Hepatocyte (in vitro differentiated cells): ENCODE data around the gene TMEM178A. TPM values are rescaled to one million over a fixed set of nuclear protein-coding genes. Genes with fewer than 3 reads are reported as not detected.

Experiments
- DNase-seq: peaks from one replicate; pipeline ENCODE4 v3.0.0-alpha.2; 2016; ENCODE audit warnings: low spot score
- H2AFZ ChIP-seq: fragments of 200-600 bp; sonication (generic); 2 replicates; pipeline ENCODE4 v1.6.0; 2016; ENCODE audit warnings: antibody characterized with exemption, mild to moderate bottlenecking
- H3K27ac ChIP-seq: fragments of 200-600 bp; sonication (generic); 2 replicates; pipeline ENCODE4 v1.5.1; 2016; ENCODE audit warnings: mild to moderate bottlenecking
- H3K27me3 ChIP-seq: fragments of 200-600 bp; sonication (generic); 2 replicates; pipeline ENCODE4 v1.6.1; 2016
- H3K36me3 ChIP-seq: fragments of 200-600 bp; sonication (generic); replicated peaks from 2 replicates; pipeline ENCODE4 v1.5.1; 2016; ENCODE audit warnings: low read depth; ENCODE audit not compliant: insufficient read depth
- H3K4me1 ChIP-seq: fragments of 200-600 bp; sonication (generic); 2 replicates; pipeline ENCODE4 v1.5.1; 2016; ENCODE audit warnings: mild to moderate bottlenecking, moderate library complexity; ENCODE audit not compliant: insufficient read depth
- H3K4me2 ChIP-seq: fragments of 200-600 bp; sonication (generic); 2 replicates; pipeline ENCODE4 v1.6.0; 2016
- H3K4me3 ChIP-seq: fragments of 200-600 bp; sonication (generic); 2 replicates; pipeline ENCODE4 v1.5.1; 2016; ENCODE audit warnings: mild to moderate bottlenecking
- H3K79me2 ChIP-seq: fragments of 200-600 bp; sonication (generic); 2 replicates; pipeline ENCODE4 v1.6.0; 2017; ENCODE audit warnings: mild to moderate bottlenecking
- H3K9me2 ChIP-seq: fragments of 200-600 bp; sonication (generic); replicated peaks from 2 replicates; pipeline ENCODE4 v1.6.0; 2017; ENCODE audit warnings: mild to moderate bottlenecking; ENCODE audit not compliant: insufficient read depth
- H3K9me3 ChIP-seq: fragments of 200-600 bp; sonication (generic); 2 replicates; pipeline ENCODE4 v1.5.1; 2016; ENCODE audit warnings: low read depth, mild to moderate bottlenecking
- H4K20me1 ChIP-seq: fragments of 200-600 bp; sonication (generic); 2 replicates; pipeline ENCODE4 v1.6.0; 2016; ENCODE audit warnings: mild to moderate bottlenecking; ENCODE audit not compliant: insufficient read depth, poor library complexity, severe bottlenecking
- EZH2 ChIP-seq: fragments of 200-600 bp; sonication (generic); IDR thresholded peaks from 2 replicates; pipeline ENCODE4 v1.6.1; 2016; ENCODE audit warnings: antibody characterized with exemption, mild to moderate bottlenecking, borderline replicate concordance
- EZH2phosphoT487 ChIP-seq: fragments of 200-600 bp; sonication (generic); IDR thresholded peaks from one replicate; pipeline ENCODE4 v1.6.1; 2018; ENCODE audit warnings: antibody characterized with exemption, mild to moderate bottlenecking, low read depth, moderate library complexity; ENCODE audit not compliant: unreplicated experiment, severe bottlenecking
- WGBS: methylation state at CpG from one replicate; pipeline ENCODE4 v1.1.6; 2016; ENCODE audit warnings: low lambda C conversion rate; ENCODE audit errors: missing lambda C conversion rate; 5-methylcytosine and 5-hydroxymethylcytosine counted together
- polyA plus RNA-seq: library from polyadenylated mRNA; unstranded; fragments of >200 nt; fragmentation: Nextera tagmentation; extraction: Ambion mirVana; gene quantifications from 2 replicates; pipeline ENCODE4 v1.2.1, GENCODE V29; 2016
- total RNA-seq: library from RNA; depleted of rRNA; stranded (reverse); fragments of >200 nt; gene quantifications from 2 replicates; pipeline ENCODE4 v1.2.3, GENCODE V29; 2014
- TF ChIP-seq, protein P1 (sequence below): fragments of 200-600 bp; sonication (generic); IDR thresholded peaks from 2 replicates; pipeline ENCODE4 v1.5.1; 2016; ENCODE audit warnings: antibody characterized with exemption, mild to moderate bottlenecking; ENCODE audit not compliant: poor library complexity

The TMEM178A gene
- total and polyA plus RNA-seq, 2 experiments from 2014 or later: 3.9 to 6.6 TPM

DNA sequence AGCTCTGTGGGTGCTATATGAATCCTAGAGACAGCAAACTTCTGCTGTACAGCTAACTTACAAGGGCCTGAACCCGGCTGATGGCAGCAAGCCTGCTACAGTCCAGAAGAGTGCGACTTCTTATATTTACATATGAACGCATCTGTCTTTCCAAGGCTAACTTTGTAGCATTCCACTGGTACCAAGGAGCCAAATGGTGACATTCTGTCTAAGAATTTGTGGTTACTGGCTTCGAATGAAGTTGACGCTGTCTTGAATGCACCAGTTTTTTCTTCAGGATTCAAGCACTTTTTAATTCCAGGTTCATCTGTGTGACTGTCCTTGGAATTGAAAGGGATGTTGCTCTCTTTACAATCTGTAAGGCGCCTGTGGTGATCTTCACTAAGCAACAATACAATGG, 70.9 kb downstream of the TMEM178A start:
- 94% methylated on average over 6 of the region's 6 CpGs for WGBS
- Histone ChIP-seq H3K4me2 (no peak overlapping the region), H3K36me3 (no peaks in the 10 kb centered on the region)

DNA sequence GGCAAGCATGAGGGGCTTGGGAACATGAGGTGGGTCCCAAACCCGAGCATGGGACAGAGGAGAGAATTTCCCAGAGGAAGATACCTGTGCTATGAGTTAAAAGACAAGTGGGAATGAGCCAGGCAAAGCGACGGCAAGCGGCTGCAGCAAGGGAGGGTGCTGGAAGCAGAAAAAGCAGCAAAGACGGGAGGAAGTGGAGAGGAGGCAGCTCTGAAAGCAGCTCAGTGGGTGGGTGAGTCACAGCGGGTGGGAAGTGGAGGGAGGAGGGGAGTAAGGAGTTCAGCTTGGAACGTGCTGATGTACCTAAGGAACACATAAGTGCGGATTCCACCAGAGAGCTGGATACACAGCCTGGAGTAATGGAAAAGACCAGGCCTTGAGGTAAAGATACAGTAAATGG, 71.9 kb downstream of the TMEM178A start:
- Histone ChIP-seq H3K27me3 (no peaks in the 10 kb centered on the region), H3K27ac (no peak overlapping the region), H3K9me3 (no peaks in the 10 kb centered on the region), H3K9me2 (no peaks in the 10 kb centered on the region), H3K4me2 (peak overlapping the region; percentile 36), H4K20me1 (no peaks in the 10 kb centered on the region), H3K79me2 (peaks cover 3% of the 10 kb centered on the region), H2AFZ (no peak overlapping the region), H3K4me1 (peaks cover 12% of the 10 kb centered on the region), H3K36me3 (no peaks in the 10 kb centered on the region), H3K4me3 (no peak overlapping the region)
- 75% methylated on average over 8 of the region's 8 CpGs for WGBS
- DNase-seq: peak; percentile 56
- no peak for TF ChIP-seq EZH2
- TF ChIP-seq, protein P1, sequence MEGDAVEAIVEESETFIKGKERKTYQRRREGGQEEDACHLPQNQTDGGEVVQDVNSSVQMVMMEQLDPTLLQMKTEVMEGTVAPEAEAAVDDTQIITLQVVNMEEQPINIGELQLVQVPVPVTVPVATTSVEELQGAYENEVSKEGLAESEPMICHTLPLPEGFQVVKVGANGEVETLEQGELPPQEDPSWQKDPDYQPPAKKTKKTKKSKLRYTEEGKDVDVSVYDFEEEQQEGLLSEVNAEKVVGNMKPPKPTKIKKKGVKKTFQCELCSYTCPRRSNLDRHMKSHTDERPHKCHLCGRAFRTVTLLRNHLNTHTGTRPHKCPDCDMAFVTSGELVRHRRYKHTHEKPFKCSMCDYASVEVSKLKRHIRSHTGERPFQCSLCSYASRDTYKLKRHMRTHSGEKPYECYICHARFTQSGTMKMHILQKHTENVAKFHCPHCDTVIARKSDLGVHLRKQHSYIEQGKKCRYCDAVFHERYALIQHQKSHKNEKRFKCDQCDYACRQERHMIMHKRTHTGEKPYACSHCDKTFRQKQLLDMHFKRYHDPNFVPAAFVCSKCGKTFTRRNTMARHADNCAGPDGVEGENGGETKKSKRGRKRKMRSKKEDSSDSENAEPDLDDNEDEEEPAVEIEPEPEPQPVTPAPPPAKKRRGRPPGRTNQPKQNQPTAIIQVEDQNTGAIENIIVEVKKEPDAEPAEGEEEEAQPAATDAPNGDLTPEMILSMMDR: no peak
- no peak for TF ChIP-seq EZH2phosphoT487

More for the DNA sequence above, 70.9 kb downstream of the TMEM178A start:
- Histone ChIP-seq H3K9me3 (no peaks in the 10 kb centered on the region), H2AFZ (no peak overlapping the region), H3K27me3 (no peaks in the 10 kb centered on the region), H3K27ac (no peak overlapping the region), H3K4me1 (peaks cover 12% of the 10 kb centered on the region), H3K4me3 (no peak overlapping the region), H3K9me2 (no peaks in the 10 kb centered on the region), H3K79me2 (peaks cover 3% of the 10 kb centered on the region), H4K20me1 (no peaks in the 10 kb centered on the region)
- no peak for DNase-seq
- TF ChIP-seq EZH2: no peak
- TF ChIP-seq, protein P1: no peak
- no peak for TF ChIP-seq EZH2phosphoT487

DNA sequence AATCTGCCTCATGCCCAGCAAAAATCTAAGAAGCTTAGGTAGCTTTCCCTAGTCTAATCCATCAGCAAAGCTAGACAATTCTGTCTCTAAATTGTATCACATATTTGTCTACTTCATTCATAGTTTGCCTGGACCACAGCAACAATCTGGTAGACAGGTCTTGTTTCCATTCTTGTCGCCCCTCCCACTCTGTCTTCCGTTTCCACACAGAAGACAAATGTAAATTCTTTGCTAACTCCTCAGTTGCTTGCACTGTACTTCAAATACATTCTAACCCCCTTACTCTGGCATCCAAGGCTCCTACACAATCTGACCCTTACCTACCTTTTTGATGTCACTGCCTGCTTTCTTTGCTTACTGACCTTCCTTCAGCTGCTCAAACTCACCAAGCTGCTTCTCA, 73.2 kb downstream of the TMEM178A start:
- 61% methylated on average over 2 of the region's 2 CpGs for WGBS
- Histone ChIP-seq H3K9me2 (no peaks in the 10 kb centered on the region), H3K9me3 (no peaks in the 10 kb centered on the region), H3K4me1 (peaks cover 12% of the 10 kb centered on the region), H3K27me3 (no peaks in the 10 kb centered on the region), H2AFZ (no peak overlapping the region), H3K79me2 (peaks cover 3% of the 10 kb centered on the region), H3K36me3 (no peaks in the 10 kb centered on the region), H4K20me1 (no peaks in the 10 kb centered on the region), H3K4me3 (no peak overlapping the region), H3K27ac (no peak overlapping the region), H3K4me2 (no peak overlapping the region)
- TF ChIP-seq, protein P1: no peak
- TF ChIP-seq EZH2: no peak
- no peak for TF ChIP-seq EZH2phosphoT487
- peak; percentile 12 for DNase-seq

DNA sequence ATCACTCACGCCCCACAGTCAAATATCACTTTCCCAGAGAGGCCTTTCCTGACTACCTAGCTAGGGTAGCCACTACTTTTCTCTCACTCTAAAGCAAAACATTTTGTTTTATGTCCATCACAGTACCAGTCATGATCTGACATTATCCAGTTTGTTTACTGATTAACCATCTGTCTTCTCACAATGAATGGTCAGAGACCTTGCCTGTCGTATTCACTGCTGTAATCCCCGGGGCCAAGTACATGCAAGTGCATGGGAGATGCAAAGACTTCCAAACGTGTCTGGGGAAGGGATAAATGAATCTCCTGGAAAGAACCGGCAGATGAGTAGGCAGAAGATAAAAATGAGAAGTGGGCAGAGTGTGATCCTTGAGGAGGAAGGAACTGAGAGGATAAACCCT, 73.7 kb downstream of the TMEM178A start:
- 34% methylated on average over 5 of the region's 5 CpGs for WGBS
- H3K4me3 ChIP-seq: no peak overlapping the region
- H3K9me3 ChIP-seq: no peaks in the 10 kb centered on the region
- H3K27me3 ChIP-seq: no peaks in the 10 kb centered on the region
- TF ChIP-seq EZH2phosphoT487 (no peak), EZH2 (no peak)
- TF ChIP-seq, protein P1: no peak
- DNase-seq: no peak
- peaks cover 12% of the 10 kb centered on the region for H3K4me1 ChIP-seq
- no peaks in the 10 kb centered on the region for H3K9me2 ChIP-seq
- H3K4me2 ChIP-seq: no peak overlapping the region
- H3K79me2 ChIP-seq: peaks cover 3% of the 10 kb centered on the region
- no peak overlapping the region for H3K27ac ChIP-seq
- H4K20me1 ChIP-seq: no peaks in the 10 kb centered on the region
- H2AFZ ChIP-seq: no peak overlapping the region
- H3K36me3 ChIP-seq: no peaks in the 10 kb centered on the region
